GM12801 (cell line): ENCODE data around the gene NT5DC1.

Experiments used
- CTCF ChIP-seq: IDR thresholded peaks from one replicate; pipeline ENCODE4 v1.5.1; 2011; ENCODE audit warnings: control low read depth; ENCODE audit not compliant: insufficient read length; ENCODE audit errors: extremely low read depth

NT5DC1 gene

GRCh38 chr6:116064666-116065065 is 36.0 kb upstream of the NT5DC1 start:
- TF ChIP-seq CTCF: no peak

GRCh38 chr6:116066789-116067188 is 33.9 kb upstream of the NT5DC1 start:
- TF ChIP-seq CTCF: no peak

- TF ChIP-seq CTCF: no peak
Observed at GRCh38 chr6:116070101-116070500, 30.6 kb upstream of the NT5DC1 start.

DNA sequence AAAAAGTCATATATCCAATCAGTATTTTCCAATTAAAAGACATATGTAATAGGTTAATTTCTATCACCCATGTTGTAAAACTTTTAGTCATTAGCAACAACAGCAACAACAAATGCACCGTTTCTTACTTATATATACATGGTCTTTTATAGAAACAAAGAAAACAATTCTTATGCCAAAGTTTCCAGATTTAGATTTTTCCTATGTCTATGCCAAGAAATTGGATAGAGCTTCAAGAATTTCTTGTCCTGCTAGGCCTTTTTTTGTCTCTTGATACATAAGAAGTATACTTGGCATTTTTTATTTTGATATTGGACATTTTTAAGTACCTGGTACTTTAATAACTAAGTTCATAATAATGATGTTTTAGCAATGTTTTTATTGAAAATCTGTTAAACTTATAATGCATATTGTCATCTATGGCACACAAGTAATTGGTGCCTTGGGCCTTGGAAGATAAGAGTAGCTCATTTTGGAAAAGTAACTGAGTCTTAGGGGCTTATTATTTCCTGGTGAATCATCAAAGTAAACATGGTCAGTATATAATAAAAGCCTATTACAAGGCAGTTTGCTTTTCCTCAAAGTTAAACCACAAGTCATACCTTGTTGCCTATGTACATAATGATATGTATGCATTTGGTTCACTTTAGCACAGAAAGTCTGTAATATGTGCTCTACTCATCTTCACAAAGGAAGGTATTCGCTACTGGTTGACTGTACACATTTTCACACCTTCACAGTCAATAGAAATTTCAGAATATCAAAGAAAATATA is 29.9 kb upstream of the NT5DC1 start:
- TF ChIP-seq CTCF: no peak

GRCh38 chr6:116072368-116072767 is 28.3 kb upstream of the NT5DC1 start:
- TF ChIP-seq CTCF: no peak

DNA sequence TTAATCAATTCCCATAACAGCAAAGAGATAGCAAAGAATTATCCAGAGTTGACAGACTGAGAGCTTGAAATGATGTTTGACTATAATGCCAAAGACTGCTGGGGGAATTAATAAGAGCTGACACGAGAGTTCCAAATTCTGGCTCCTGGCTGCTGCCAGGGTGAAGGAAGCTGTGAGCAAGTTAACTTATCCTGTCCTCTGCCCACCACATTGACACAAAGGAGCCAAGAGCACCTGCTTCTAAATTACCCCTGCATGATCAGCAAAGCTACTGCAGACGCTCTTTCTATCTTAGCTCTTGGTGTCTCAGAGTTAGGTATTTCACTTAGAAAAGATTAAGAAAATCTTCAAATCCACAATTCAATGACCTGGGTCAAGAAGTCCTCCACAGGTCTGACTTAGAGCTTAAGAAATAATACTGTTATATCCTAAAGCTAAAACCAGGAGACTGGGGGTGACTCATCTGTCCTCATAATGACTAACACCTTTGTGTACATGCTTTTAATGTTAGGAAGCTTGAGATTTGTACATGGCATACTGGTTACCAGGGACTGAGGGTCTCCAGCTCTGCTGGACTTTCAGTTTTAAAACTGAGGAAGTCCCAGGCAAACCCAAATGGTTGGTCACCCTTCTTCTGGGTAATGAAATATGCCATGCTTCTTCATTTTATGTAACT is 26.8 kb upstream of the NT5DC1 start:
- no peak for TF ChIP-seq CTCF

DNA sequence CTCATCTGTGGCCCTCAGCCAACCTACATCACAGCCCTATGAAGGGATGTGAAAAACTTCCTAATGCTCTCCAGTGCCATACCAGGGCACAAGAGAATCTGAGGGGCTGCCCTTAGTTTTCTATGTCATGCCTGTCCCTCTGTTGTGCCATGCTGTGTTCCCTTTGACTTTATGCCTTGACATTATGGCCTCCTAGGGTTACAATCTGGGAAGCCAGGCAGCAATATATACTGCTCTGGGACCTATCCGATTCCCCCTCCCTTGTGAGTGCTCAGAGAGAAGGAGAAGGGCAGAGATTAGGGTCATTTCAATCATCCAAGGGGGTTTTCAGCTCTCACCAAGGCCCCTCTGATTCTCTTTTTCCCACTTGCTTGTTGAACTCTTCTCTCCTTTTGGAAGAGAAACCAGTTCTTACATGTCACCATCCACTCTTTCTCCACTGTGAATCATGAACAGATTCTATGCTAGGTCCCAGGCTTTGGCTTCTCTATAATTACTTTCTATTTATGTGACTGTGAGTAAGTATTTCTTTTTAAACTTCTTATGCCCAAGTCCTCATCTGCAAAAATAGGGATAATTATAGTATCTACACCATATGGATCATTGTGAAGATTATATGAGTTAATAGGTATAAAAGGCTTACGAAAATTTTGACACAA is 25.8 kb upstream of the NT5DC1 start:
- TF ChIP-seq CTCF: no peak
